GM10847 (cell line): ENCODE measurements around the gene SNRPN.

Experiments
- POLR2A ChIP-seq: IDR thresholded peaks from 2 replicates; pipeline ENCODE4 v1.6.1; 2011; ENCODE audit not compliant: insufficient read length; ENCODE audit errors: extremely low read depth

SNRPN gene

GRCh38 chr15:24954783-24955530, at the start of gene SNRPN, which contains the start of gene SNURF:
TSS of gene SNRPN (plus strand) at chr15:24954987. CDS start at chr15:24974454, 19,467 bp downstream.
TSS of gene SNURF (plus strand) at chr15:24954987. CDS start at chr15:24955049, 62 bp downstream.
- peak; percentile 80 for TF ChIP-seq POLR2A

DNA sequence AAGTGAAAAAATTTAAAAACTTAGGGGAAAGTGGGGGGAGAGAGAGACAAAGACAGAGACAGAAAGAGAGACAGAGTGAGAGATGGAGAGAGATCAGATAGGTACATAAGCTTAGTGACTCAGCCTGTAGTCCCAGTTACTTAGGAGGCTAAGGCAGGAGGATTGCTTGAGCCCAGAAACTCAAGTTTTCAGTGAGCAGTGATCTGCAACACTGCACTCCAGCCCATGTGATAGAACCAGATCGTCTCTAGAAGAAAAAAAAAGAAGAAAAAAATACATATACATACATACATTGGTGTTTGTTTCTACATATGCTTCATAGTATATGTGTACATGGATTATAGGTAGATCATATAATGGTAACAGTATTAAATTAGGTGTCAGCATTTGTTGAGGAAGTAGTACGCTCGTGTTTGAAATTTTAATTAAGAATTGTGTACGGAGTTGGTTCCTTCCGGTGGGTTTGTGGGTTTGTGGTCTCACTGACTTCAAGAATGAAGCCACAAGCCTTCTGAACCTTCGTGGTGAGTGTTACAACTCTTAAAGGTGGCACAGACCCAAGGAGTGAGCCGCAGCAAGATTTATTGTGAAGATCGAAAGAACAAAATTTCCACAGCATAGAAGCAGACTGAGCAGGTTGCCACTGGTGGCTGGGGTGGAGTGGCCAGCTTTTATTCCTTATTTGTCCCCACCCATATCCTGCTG, 38.3 kb upstream of the SNRPN start:
- TF ChIP-seq POLR2A, result no peak

DNA sequence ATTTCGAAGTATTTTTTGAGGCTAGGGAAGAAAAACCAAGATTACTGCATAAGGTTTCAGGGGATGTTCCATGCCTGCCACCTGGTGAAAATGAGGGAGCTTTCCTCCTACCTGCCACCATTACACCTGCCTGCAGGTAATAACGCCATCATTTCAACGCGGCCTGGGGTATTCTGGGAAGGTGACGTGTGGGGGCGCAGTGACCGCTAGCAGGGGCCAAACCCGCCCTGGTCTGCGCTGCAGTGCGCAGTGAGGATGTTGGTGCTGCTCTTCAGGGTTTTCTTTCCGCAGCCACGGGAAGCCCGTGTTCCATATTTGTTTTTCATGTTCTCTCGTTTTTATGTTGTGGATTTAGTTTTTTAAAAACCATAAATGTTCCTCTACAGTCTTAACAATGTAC, 37.4 kb upstream of the SNRPN start:
- no peak for TF ChIP-seq POLR2A

DNA sequence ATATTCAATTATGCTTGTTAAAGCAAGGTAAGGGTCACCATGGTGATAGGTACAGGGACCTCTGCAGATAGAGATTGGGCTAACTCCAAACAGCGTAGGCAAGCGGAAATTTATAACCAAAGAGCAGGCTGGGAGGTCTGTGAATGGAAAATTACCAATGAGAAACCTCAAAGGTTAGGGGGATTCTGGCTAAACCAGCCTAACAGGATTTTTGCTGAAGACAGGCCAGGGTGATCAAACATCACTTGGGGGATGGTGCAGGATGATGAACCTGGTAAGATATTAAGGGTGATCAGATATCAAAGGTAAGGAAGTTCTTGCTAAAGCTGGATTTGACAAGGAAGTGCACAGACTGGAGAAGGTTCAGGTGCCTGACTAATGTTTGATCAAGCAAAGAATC, 35.3 kb upstream of the SNRPN start:
- no peak for TF ChIP-seq POLR2A

GRCh38 chr15:24924153-24924552, 30.6 kb upstream of the SNRPN start:
- no peak for TF ChIP-seq POLR2A

- TF ChIP-seq POLR2A, result no peak
Measured at GRCh38 chr15:24924621-24925020, 30.2 kb upstream of the SNRPN start.

DNA sequence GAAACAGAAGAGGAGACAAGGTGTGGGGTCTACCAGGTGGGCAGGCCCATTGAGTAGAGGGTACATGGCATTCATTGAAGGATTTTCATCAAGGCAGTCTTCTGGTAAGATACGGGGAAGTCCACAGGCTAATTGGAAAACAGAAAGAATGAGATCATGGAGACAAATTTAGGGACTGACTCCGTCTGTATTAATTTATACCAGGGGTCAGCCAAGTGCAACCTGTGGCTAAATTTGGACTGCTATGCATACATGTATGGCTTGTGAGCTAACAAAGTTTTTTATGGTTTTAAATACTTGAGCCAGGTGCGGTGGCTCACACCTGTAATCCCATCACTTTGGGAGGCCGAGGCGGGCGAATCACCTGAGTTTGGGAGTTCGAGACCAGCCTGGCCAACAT, 21.1 kb upstream of the SNRPN start:
- TF ChIP-seq POLR2A, result no peak

GRCh38 chr15:24940236-24940635, 14.6 kb upstream of the SNRPN start:
- no peak for TF ChIP-seq POLR2A

DNA sequence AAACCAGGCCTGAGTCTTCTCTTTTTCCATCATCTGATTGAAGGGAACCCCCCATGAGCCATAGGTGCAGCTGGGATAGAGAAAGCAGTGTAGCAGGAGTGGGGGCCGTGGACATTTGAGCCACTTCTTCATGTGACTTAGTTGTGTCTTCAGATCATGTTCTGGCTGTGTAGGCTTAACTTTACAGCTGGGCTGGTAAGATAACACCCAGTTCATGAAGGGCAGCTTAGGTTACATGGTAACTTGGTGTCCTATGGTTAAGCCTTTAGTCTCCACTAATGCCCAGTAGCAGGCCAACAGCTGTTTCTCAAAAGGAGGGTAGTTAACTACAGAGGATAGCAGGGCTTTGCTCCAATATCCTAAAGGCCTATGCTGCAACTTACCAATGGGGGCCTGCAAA, 11.4 kb upstream of the SNRPN start:
- no peak for TF ChIP-seq POLR2A

DNA sequence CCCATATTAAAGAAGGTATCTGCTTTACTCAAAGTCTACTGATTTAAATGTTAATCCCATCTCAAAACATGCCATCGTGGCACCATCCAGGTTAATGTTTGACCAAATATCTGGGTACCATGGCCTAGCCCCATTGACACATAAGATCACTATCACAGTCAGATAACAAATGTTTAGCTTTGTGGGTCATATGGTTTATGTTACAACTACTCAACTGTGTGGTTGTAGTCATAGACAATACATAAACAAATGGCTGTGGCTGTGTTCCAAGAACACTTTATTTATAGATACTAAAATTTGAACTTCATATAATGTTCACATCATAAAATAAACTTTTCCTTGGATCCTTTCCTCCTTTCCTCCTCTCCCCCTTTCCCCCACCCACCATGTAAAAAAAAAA, 9.8 kb upstream of the SNRPN start:
- TF ChIP-seq POLR2A, result no peak

DNA sequence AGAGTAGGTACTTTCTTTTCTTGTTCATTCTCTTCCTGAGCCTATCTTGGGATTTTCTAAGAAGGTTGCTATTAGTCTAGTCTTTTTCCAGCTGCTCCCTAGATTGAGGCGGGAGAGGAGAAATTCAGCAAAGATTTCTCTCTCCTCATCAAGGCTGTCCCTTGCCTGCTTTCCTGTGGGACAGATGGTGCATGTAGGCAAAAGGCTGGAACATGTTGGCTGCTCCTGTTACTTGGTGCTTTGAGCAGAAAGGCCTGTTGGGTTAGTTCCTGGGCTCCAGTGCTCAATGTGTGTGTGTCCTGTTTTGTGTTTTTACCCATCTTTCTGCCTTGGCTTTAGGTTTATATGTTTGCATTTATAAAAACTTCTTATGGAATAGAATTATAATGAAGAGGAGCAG, 9.1 kb upstream of the SNRPN start:
- TF ChIP-seq POLR2A, result no peak

DNA sequence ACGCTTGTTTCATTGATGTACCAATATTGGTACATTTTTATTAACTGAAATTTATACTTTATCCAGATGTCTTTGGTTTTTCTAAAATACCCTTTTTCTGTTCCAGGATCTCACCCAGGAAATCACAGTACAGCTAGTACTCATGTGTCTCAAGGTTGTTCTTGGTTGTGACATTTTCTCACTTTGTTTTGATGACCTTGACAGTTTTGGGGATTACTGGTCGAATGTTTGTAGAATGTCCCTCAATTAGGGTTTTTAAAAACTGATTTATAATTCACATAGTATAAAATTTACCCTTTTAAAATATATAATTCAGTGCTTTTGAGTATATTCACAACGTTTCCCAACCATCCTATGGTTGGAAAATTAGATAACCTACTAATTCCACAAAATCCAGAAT, 6.3 kb upstream of the SNRPN start:
- no peak for TF ChIP-seq POLR2A

GRCh38 chr15:24955531-24955921, 739 bp downstream of the SNRPN start:
- no peak for TF ChIP-seq POLR2A

- TF ChIP-seq POLR2A, result peak; percentile 33
Measured at GRCh38 chr15:24956111-24956838, 1.5 kb downstream of the SNRPN start.

DNA sequence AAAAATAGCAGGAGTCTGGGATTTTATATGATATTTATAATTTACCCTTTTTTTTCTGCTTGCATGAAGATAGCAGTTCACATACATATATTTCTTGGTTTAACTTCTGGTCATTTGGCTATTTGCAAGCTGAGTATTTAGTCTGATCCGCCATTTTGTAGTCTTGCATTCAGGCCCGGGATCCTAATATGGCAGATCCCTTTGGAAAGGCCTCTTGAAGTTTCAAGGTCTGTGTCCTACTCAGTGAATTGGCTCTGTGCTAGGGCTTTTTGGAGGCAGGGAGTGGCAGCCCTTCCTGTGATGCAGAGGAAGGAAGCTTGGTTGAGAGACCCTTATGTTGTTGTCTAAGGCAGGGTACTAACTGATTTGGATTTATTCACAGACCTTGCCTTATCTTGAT, 2.9 kb downstream of the SNRPN start:
- no peak for TF ChIP-seq POLR2A

DNA sequence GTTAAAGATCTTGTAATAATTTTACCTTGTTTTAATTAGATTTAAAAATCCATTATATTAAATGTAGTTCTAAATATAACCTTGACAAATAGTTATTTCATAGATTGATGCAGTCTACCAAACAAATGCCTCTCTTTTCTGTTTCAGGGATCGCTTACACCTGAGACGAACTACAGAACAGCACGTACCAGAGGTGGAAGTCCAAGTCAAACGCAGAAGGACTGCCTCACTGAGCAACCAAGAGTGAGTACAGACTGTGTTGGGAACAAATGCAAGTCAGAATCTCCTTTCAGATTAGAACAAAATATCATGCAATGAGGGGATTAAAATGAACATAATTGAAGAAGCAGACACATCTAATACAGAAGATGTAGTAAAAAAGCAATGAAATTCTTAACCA, 7.2 kb downstream of the SNRPN start:
- TF ChIP-seq POLR2A, result no peak
